SW 1271 (cell line): ENCODE measurements around the gene YPEL1.
"Not testable (repeated sequence)": the region's sequence is repeated elsewhere in the genome, so short reads cannot be mapped to it uniquely, and the experiment has no call there.

Source experiments
- DNase-seq, 2 experiments: peaks; one replicate each; lab custom pipeline; 2025; lab: John Stamatoyannopoulos, UW

The YPEL1 gene

DNA sequence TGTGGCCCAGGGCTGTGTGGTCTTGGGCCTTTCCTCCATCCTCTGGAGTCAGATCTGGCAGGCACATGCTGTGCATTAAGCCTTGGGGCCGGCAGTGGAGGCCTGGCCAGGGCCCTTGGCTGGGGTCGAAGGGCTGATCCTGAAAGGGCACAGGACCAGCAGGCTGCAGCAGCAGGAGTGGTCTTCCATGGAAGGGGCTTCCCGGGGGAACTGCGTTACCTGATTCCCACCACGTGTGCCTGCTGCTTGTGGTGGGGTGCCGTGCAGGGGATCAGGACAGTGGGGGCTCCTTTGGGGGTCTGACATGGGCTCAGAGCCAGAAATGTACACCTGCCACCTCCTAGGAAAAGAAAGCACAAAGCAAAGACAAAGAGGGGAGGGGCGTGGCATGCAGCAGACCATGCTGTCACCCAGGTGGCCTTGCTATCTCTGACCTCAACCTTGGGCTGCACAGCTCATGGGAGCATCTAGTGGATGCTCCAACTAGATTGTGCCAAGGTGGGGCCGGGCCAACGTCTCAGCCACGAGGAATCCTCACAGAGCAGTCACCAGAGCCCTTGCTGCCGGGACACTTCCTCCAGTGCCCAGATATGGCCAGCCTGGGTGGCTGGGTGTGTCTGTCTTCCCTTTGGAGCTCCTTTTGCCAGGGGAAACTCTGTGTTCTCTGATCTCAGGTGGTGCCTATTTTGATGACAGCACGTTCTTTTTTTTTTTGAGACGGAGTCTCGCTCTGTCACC lies 17.9 kb upstream of the YPEL1 start:
- DNase-seq: no peak

DNA sequence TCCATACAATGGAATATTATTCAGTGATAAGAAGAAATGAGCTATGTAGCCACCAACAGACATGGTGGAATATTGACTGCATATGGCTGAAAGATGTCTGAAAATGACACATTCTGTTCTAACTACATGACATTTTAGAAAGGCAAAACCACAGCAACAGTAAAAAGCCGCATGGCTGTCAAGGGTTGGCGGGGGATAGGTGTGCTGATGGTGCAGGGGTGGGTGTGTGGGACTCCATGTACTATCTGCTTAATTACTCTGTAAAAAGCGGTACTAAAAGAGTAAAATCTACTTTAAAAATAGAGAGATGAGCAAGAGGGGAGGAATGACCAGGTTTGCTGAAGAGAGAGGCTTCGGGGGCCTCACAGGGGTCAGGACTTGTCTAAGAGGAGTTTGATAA lies 16.7 kb upstream of the YPEL1 start:
- no peak for DNase-seq

DNA sequence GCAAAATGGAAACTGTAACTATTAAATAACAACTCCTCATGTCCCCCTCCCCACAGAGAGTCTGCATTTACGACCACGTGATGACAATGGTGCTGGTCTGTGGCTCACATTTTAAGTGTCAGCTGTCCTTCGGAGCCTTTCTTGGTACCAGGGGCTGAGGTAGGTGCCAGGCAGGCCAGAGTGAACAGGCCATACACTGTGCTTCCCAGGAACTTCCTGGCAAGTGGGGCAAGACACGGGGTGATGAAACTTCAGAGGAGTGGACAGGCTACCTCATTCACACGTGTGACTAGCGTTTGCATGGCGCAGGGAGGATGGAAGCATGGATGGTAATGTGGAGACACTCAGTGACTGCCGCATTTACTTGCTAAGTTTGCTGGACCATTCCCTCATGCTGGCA lies 10.4 kb upstream of the YPEL1 start:
- no peak for DNase-seq

DNA sequence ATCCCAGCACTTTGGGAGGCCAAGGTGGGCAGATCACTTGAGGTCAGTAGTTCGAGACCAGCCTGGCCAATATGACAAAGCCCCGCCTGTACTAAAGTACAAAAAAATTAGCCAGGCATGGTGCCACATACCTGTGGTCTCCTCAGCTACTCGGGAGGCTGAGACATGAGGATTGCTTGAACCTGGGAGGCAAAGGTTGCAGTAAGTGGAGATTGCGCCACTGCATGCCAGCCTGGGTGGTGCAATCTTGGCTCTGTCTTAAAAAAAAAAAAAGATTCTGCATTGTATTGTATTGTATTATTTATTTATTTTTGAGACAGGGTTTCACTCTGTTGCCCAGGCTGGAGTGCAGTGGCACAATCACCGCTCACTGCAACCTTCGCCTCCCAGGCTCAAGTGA lies 9.3 kb upstream of the YPEL1 start:
- DNase-seq: not testable (repeated sequence)

DNA sequence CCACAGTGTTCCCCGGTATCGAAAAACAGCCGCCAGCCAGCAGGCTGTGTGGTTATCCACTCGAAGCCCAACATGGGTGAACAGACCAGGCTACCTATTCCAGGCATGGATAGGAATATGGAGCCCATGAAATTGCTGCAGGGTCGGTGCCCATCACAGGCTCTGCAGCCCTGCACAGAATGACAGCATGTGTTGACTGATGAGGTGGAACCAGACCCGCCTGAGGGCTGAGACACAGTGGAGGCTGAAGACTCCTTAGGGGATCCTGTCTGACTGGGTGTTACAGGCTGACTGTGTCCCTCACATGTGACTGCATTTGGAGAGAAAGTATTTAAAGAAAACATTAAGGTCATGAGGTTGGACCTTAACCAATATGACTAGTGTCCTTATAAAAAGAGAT lies 6.2 kb upstream of the YPEL1 start:
- DNase-seq: no peak

DNA sequence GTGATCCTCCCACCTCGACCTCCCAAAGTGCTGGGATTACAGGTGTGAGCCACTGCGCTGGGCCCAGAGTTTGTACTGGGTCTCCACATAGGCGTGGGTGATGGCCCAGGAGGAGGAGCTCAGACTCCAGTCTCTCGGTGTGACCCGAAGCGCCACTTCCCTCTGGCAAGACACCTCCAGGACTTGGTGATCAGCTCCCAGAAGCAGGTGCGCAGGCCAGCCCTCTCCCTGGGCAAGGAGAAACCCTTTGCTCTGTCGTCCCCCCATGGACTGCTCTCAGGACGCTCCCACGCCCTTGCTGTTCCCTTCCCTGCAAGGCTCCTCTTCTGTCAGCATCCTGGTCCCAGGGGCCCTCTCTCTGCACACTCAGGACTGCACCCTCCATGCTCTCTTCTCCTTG lies 5.5 kb upstream of the YPEL1 start:
- DNase-seq: no peak

DNA sequence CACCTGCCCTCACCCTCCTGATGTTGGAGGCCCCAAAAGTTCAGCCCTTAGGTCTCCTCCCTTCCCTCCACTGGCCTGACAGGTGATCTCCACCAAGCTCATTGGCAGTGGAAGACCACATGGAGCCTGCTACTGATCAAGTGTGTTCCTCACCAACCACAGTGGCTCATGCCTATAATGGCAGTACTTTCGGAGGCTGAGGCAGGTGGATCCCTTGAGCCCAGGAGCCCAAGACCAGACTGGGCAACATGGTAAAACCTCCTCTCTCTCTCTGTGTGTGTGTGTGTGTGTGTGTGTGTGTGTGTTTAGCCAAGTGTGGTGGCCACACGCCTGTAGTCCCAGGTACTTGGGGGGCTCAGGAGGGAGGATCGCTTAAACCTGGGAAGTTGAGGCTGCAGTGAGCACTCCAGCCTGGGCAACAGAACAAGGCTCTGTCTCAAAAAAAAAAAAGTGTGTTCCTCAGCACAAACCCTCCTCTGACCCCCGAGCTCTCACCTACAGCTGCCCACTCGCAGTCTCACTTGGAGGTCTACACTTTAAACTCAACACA lies 4.3 kb upstream of the YPEL1 start:
- no peak for DNase-seq

DNA sequence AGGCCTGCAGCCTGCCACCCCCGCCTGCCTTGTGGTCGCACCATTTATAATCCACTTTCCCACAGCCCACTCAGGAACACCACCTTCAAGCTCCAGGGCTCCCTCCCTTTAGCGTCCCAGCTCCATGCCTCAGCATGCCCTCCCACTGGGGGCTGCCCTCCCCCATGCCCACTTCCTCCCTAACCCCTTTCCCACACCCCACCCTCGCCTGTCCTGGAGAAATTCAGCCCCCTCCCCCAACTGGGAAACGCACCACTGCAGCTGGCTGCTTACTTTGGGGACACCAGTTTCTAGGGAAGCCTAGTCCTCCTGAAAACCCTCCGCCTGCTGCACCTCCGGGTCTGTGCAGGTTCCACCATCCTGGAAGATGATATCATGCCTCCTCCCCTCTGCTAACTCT lies 3.4 kb upstream of the YPEL1 start:
- no peak for DNase-seq

DNA sequence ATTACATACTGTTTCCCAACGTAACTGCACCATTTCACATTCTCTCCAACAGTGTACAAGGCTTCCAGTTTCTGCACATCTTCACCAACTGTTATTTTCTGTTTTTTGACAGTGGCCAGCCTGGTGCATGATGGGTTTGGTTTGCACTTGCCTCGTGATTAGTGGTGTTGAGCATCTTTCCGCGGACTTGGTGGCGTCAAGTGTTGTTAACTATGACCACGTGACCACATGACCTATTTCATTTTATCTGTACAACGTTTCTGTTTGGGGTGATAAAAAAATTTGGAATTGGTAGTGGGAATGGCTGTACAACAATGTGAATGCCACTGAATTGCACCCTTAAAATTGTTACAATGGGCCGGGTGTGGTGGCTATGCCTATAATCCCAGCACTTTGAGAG lies 2.5 kb upstream of the YPEL1 start:
- no peak for DNase-seq

DNA sequence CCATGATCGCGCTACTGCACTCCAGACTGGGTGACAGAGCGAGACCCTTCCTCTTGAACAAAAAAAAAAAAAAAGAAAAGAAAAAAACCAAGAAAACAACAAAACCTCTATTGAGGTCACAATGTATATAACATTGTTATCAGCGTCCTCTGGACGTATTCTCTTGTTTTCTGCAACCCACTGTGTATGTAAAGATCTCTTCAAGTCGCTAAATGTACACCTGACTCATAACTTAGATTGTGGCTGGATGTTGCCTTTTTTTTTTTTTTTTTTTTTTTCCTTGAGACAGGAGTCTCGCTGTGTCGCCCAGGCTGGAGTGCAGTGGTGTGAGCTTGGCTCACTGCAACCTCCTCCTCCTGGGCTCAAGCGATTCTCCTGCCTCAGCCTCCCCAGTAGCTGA lies 1.4 kb upstream of the YPEL1 start:
- no peak for DNase-seq

DNA sequence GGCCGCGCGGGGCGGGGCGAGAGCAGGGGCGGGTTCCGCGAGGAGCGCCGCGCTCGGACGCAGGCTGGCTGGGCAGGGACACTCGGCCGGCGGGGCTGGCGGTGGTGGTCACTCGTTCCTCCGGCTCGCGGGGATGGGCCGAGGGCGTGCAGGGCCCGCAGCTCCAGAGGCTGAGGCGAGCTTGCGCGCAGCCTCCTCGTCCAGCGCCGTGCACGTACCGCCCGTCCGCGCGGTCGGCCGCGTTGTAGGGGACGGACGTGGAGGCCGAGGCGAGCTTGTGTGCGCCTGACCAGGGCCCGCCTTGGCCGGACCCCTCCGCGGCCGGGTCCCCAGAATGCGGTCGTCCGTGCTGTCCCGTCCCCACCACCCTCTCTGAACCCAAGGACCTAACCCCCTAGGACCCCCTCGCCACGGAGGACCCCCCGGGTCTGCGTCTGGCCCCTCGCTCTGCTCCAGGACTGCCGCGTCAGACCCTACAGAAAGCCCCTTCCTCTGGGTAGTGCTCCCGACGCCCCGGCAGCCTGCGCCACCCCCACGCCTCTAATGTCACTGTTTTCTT lies 569 bp upstream of the YPEL1 start:
- DNase-seq: no peak

DNA sequence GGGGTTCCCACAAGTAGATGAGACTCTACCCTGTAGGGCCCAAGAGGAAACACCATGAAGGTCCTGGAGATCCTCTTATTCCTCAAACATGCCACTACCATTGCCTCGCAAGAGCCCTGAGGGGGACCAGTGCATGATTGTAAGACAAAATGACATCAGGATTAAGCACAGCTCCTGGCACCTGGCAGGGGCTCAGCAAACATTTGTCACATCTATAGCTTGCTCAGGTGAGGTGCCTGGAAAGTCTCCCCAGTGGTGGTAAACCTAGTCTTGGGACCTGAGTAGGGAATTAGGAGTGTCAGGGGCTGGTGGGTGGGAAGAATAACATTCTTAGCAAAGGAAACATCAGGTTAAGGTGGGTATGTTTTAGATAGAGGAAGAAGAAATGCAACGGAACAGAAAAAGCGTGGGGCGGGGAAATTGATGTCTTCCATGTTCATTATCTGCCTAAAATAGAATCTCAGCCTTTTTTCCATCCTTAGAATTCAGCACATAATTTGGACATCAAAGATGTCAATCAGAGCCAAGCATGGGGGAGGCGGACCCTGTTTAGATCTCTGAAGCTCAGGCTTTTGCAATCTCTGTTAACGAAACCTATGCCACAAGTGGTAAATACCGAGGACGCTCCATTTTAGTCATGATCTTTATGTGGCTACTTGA lies 924 bp downstream of the YPEL1 start:
- DNase-seq: no peak

DNA sequence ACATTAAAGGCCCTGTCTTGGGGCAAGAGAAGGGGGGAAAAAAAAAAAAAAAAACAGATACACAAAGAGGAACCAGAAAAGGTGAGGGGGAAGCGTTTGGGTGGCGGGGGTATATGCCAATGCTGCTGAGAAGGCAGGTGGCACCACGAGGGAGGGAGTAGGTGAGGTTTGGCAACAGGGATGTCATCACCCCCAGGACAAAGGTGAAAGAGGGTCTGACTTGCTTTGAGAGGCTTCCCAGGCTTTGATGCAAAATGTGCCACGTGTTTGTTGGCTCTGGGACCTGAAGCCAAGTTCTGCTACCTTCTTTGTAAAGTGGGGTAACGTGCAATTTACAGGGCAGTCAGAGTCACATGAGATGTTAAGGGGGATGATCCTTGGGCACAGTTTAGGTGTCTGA lies 4.1 kb downstream of the YPEL1 start:
- no peak for DNase-seq

DNA sequence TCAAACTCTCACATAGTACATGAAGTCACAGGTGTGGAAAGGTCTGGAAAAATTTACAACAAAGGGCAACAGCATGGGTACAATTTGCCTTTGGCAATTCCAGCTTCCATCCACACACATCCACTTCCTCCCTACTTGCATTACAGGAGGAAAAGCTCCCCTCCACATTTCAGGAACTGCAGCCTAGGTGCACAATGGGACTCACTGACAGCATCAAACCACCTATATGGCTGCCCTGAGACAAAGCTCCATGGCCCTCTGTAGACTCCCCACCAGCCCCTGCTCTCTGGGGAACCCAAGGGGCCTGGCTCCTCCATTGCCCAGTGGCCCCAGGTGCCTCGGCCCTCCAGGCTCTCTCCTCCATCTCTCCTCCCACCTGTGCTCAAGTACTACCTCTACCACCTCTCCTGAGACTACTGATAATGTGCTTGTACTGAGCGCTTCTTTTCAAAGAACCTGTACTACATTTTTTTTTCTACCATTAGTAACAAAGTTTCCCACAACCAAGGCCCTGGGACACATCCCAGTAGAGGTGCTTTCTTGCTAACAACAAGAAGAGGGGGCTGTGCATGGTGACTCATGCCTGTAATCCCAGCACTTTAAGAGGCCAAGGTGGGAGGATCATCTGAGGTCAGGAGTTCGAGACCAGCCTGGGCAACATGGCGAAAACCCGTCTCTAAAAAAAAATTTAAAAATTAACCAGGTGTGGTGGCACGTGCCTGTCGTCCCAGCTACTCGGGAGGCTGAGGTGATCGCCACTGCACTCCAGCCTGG lies 4.9 kb downstream of the YPEL1 start:
- DNase-seq: no peak

DNA sequence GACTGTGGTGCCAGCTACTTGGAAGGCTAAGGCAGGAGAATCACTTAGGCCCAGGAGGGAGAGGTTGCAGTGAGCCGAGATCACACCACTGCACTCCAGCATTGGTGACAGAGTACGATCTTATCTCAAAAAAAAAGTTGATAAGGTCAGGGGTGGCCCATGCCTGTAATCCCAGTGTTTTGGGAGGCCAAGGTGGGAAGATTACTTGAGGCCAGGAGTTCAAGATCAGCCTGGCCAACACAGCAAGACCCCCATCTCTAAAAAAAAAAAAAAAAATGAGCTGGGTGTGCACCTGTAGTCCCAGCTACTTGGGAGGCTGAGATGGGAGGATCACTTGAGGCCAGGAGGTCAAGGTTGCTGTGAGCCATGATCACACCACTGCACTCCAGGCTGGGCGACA lies 6.4 kb downstream of the YPEL1 start:
- DNase-seq: not testable (repeated sequence)

DNA sequence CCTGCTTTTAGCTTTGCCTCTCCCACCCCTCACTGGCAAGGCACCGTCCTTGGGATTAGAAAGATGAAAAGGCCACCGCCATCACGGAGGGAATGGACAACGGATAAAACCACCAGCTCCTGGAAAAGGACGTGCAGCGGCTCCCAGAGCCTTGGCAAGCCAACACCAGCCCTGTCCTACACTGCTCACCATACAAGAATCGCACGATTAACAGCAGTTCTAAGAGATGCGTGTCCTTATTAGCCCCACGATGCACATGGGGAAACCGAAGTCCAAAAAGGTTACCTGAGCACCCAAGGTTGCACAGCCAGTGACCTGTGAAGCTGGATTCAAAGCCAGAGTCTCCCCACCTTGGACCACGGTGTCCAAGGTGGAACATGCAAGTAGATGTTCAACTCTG lies 7.3 kb downstream of the YPEL1 start:
- no peak for DNase-seq

DNA sequence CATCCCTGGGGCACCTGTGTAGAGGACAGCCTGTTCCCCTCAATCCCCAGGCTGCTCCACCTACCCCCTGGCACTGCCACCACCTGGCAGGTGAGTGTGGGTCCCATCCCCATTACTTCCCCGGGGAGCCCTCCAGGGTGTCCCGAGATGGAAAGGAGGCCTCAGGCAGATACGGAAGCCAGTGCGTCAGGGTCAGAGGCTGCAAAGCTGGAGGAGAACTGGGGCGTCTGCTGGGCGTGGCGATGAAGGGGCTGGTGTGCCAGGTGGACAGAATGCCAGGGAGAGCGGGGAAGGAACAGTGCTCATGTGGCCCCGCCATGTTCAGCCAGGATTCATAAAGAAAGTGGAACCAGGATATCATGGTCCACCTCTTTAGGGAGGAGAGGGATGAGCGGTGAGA lies 7.8 kb downstream of the YPEL1 start:
- no peak for DNase-seq

DNA sequence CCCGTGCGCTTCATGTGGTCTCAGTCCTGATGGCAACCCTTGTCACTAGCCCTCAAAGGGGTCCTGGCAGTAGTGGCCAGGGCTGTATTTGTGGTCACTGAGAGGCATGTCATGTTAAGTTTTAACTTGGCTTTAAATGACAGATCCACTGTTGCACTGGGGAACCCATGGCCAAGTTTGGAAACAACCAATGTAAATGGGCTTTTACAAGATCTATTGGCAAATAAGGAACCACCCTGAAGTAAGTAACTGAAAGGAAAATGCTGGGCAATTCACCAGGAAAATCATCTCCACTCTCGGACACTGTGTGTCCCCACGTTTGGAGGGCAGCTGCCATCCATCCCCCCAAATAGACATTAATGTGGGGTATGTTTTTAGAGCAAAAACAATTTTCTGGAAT lies 8.4 kb downstream of the YPEL1 start:
- DNase-seq: no peak

DNA sequence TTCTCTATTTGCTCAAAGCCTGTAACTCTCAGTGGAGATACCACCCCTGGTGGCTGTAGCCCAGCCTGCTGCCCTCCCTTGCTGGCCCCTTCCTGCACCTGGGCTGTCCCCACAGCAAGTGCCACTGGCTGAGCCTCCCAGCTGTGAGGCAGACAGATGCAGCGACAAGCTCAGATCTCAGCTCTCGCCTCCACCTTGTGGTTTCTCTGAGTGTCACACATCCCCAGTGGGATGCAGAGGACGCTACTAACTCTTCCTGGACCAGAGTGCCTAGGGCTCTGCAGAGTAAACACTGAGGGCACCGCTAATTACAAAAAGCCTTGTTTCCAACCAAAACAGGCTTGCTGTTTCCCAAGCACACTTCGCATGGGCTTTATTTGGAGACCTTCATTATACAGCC lies 8.9 kb downstream of the YPEL1 start:
- DNase-seq: no peak

DNA sequence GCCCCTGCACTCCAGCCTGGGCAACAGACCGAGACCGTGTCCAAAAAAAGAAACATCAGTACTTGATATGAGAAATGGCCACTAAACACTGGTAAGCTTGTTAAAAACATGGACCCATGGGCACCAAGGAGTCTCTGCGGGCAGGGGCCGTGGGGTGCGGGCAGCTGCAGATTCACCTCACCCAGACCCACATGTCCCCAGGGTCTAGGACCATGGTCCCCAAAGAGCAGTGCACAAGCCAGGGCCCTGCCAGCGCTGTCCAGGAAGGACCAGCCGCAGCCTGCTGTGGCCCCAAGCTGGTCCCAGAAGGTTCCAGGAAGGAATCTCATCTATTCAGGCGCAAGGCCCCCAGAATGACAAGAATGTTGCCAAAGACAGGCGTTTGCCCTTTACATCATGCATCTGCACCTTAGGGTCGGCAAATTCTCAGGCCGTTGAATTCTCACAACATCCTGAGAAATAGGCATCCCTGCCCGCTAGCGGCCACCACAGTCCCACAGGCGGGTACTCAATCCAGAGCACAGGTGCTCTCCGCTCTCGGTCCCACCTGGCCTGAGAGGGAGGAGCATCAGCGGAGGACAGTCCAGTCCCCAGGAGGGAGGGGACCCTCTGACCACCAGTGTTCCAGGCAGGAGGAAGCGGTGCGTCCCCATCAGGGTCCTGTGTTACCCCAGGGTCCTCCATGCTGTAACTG lies 9.5 kb downstream of the YPEL1 start:
- no peak for DNase-seq

DNA sequence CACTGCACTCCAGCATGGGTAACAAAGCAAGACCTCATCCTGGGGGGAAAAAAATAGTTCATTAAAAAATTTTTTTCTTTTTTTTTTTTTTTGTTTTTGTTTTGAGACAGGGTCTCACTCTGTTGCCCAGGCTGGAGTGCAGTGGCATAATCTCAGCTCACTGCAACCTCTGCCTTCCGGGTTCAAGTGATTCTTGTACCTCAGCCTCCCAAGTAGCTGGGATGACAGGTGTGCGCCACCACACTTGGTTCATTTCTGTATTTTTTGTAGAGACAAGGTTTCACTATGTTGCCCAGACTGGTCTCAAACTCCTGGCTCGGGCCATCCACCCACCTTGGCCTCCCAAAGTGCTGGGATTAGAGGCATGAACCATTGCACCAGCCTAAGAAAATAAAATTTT lies 11.1 kb downstream of the YPEL1 start:
- DNase-seq: not testable (repeated sequence)
